HG03045 (cell line): ENCODE measurements around the gene EPHB6.

Experiments
- ATAC-seq: cut with Tn5 transposase; IDR thresholded peaks from one replicate; pipeline ENCODE4 v1.9.1; 2021; ENCODE audit warnings: mild to moderate bottlenecking, moderate library complexity; ENCODE audit not compliant: unreplicated experiment

EPHB6 gene

GRCh38 chr7:142894112-142894984 is 39.5 kb downstream of the EPHB6 start:
- ATAC-seq, result no peak

GRCh38 chr7:142894985-142895593 is 40.2 kb downstream of the EPHB6 start:
- ATAC-seq, result no peak

GRCh38 chr7:142896151-142896550 is 41.3 kb downstream of the EPHB6 start:
- no peak for ATAC-seq

- no peak for ATAC-seq
Measured at GRCh38 chr7:142896741-142897379, 42.0 kb downstream of the EPHB6 start.

- ATAC-seq, result no peak
Measured at GRCh38 chr7:142897691-142898090, 42.8 kb downstream of the EPHB6 start.

GRCh38 chr7:142898377-142899170 is 43.7 kb downstream of the EPHB6 start:
- ATAC-seq, result no peak

GRCh38 chr7:142899661-142900060 is 44.8 kb downstream of the EPHB6 start:
- no peak for ATAC-seq

GRCh38 chr7:142901426-142902259 is 46.8 kb downstream of the EPHB6 start:
- ATAC-seq, result no peak

- ATAC-seq, result no peak
Measured at GRCh38 chr7:142904128-142904527, 49.3 kb downstream of the EPHB6 start.

GRCh38 chr7:142905759-142906158 is 50.9 kb downstream of the EPHB6 start:
- no peak for ATAC-seq

GRCh38 chr7:142906643-142907042 is 51.8 kb downstream of the EPHB6 start:
- ATAC-seq, result no peak

- ATAC-seq, result no peak
Measured at GRCh38 chr7:142908290-142908689, 53.4 kb downstream of the EPHB6 start.

GRCh38 chr7:142908921-142909890 is 54.3 kb downstream of the EPHB6 start:
- ATAC-seq, result no peak

GRCh38 chr7:142910031-142910433 is 55.2 kb downstream of the EPHB6 start:
- no peak for ATAC-seq

GRCh38 chr7:142910481-142910880 is 55.6 kb downstream of the EPHB6 start:
- no peak for ATAC-seq

- ATAC-seq, result no peak
Measured at GRCh38 chr7:142913051-142913450, 58.2 kb downstream of the EPHB6 start.

GRCh38 chr7:142913566-142913965 is 58.7 kb downstream of the EPHB6 start:
- ATAC-seq, result no peak

GRCh38 chr7:142914121-142914520 is 59.2 kb downstream of the EPHB6 start:
- no peak for ATAC-seq

GRCh38 chr7:142915315-142915714 is 60.4 kb downstream of the EPHB6 start:
- no peak for ATAC-seq
